ENCODE results near the gene NMUR1.

NMUR1 gene

GRCh38 chr2:231519975-231520555, 10.2 kb downstream of the NMUR1 start:
- Histone ChIP-seq H3K9me3 (no peaks in the 10 kb centered on the region), H3K36me3 (no peaks in the 10 kb centered on the region), H3K4me1 (no peaks in the 10 kb centered on the region), H3K4me3 (ENCODE audit: low read depth, low read length) (no peak overlapping the region), H3K27me3 (no peaks in the 10 kb centered on the region)
- TF ChIP-seq, protein P1, sequence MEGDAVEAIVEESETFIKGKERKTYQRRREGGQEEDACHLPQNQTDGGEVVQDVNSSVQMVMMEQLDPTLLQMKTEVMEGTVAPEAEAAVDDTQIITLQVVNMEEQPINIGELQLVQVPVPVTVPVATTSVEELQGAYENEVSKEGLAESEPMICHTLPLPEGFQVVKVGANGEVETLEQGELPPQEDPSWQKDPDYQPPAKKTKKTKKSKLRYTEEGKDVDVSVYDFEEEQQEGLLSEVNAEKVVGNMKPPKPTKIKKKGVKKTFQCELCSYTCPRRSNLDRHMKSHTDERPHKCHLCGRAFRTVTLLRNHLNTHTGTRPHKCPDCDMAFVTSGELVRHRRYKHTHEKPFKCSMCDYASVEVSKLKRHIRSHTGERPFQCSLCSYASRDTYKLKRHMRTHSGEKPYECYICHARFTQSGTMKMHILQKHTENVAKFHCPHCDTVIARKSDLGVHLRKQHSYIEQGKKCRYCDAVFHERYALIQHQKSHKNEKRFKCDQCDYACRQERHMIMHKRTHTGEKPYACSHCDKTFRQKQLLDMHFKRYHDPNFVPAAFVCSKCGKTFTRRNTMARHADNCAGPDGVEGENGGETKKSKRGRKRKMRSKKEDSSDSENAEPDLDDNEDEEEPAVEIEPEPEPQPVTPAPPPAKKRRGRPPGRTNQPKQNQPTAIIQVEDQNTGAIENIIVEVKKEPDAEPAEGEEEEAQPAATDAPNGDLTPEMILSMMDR (IDR thresholded peaks at IDR 0.05; ENCODE audit: low read depth, low read length): no peak
- DNase-seq: no peak

GRCh38 chr2:231518771-231519170, 11.5 kb downstream of the NMUR1 start:
- Histone ChIP-seq H3K36me3 (no peaks in the 10 kb centered on the region), H3K9me3 (no peaks in the 10 kb centered on the region), H3K27me3 (no peaks in the 10 kb centered on the region), H3K4me3 (ENCODE audit: low read depth, low read length) (no peak overlapping the region), H3K4me1 (no peaks in the 10 kb centered on the region)
- DNase-seq: no peak
- TF ChIP-seq, protein P1 (IDR thresholded peaks at IDR 0.05; ENCODE audit: low read depth, low read length): no peak

GRCh38 chr2:231515603-231516002, 14.6 kb downstream of the NMUR1 start:
- TF ChIP-seq, protein P1 (IDR thresholded peaks at IDR 0.05; ENCODE audit: low read depth, low read length): no peak
- H3K4me1 ChIP-seq: no peaks in the 10 kb centered on the region
- no peaks in the 10 kb centered on the region for H3K9me3 ChIP-seq
- DNase-seq: no peak
- no peak overlapping the region for H3K4me3 ChIP-seq (ENCODE audit: low read depth, low read length)
- H3K36me3 ChIP-seq: no peaks in the 10 kb centered on the region
- no peaks in the 10 kb centered on the region for H3K27me3 ChIP-seq

GRCh38 chr2:231514951-231515297, 15.3 kb downstream of the NMUR1 start:
- Histone ChIP-seq H3K4me1 (no peaks in the 10 kb centered on the region), H3K36me3 (no peaks in the 10 kb centered on the region), H3K9me3 (no peaks in the 10 kb centered on the region), H3K4me3 (ENCODE audit: low read depth, low read length) (peak overlapping the region; percentile 80), H3K27me3 (no peaks in the 10 kb centered on the region)
- TF ChIP-seq, protein P1 (IDR thresholded peaks at IDR 0.05; ENCODE audit: low read depth, low read length): no peak
- DNase-seq: no peak

DNA sequence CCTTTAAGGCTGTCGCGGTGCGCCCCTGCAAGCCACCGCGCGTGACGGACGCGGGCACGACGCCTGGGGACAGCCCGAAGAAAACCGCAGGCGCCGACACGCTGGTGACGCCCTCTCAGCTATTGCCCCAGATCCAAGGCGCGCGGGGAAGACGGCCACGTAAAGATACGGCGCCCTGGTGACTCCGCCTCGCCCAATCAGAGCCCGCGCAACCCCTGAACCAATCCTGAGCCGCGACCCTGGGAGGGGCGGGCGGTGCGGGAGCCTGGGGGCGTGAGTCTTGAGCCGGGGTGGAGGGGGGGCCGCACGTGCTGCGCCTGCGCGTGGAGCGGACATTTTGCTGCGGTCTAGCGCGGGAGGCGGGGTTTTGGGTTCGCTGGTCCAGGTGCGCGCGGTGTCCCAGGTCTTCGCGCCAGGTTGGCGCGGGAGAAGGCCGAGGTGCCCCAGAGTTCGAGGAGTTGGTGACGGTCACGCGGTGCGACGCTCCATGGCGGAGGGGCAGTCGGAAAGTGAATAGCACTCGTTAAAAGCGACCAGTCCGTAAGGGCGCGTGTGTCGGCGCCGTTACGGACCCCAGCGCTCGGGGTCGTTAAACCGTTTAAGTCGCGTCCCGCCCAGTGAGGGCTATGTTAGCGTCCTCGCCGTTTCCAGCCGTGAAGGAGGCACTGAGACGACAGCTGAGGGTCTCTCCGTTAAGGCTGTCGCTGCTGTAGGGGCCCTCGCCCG, 15.9 kb downstream of the NMUR1 start:
- peak; percentile 99 for DNase-seq
- H3K36me3 ChIP-seq: no peaks in the 10 kb centered on the region
- no peaks in the 10 kb centered on the region for H3K4me1 ChIP-seq
- H3K4me3 ChIP-seq (ENCODE audit: low read depth, low read length): peak overlapping the region; percentile 82
- no peaks in the 10 kb centered on the region for H3K9me3 ChIP-seq
- TF ChIP-seq, protein P1 (IDR thresholded peaks at IDR 0.05; ENCODE audit: low read depth, low read length): no peak
- H3K27me3 ChIP-seq: no peaks in the 10 kb centered on the region

- TF ChIP-seq, protein P1 (IDR thresholded peaks at IDR 0.05; ENCODE audit: low read depth, low read length): no peak
- H3K9me3 ChIP-seq: no peaks in the 10 kb centered on the region
- DNase-seq: no peak
- H3K36me3 ChIP-seq: no peaks in the 10 kb centered on the region
- H3K4me1 ChIP-seq: no peaks in the 10 kb centered on the region
- H3K27me3 ChIP-seq: no peaks in the 10 kb centered on the region
- peak overlapping the region; percentile 82 for H3K4me3 ChIP-seq (ENCODE audit: low read depth, low read length)
These were observed 16.5 kb downstream of the NMUR1 start for GRCh38 chr2:231513746-231514224.
